Fibroblast of villous mesenchyme (primary cell): ENCODE measurements around the gene FCHSD2. TPM values are rescaled to one million over a fixed set of nuclear protein-coding genes. Genes with fewer than 3 reads are reported as not detected.

Experiments
- DNase-seq: peaks from one replicate; pipeline ENCODE4 v3.0.0-alpha.2; 2010; ENCODE audit warnings: low read depth
- H3K4me3 ChIP-seq: 2 replicates; pipeline ENCODE4 v1.5.1; 2011; ENCODE audit warnings: low read depth, mild to moderate bottlenecking, low read length
- CTCF ChIP-seq: IDR thresholded peaks from 2 replicates; pipeline ENCODE4 v1.5.1; 2012; ENCODE audit warnings: low read depth, mild to moderate bottlenecking, low read length; ENCODE audit not compliant: insufficient read depth
- total RNA-seq: library from RNA; depleted of rRNA; stranded (reverse); fragments of >200 nt; gene quantifications from 2 replicates; pipeline ENCODE4 v1.2.3, GENCODE V29; 2012

The FCHSD2 gene
- total RNA-seq, 1 donor = 11.2 TPM

DNA sequence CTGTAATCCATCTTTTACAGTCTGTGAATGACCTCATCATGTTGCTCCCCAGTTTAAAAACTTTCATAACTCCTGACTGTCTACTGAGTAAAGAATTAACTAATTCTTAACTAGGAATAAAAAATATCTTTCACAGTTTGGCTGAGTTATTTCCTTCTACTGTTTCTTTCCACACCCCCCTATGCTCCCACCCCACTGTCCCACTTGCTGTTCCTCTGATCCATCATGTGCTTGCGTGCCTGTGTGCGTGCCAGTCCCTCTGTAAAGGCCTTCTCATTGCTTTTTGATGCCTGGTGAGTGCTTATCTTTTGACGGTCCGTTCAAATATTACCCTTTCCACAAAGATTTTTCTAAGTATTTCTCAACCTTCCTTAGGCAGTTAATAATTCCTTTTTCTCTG lies 272.3 kb downstream of the FCHSD2 start:
- H3K4me3 ChIP-seq = no peak overlapping the region
- no peak for DNase-seq
- TF ChIP-seq CTCF = no peak

- no peak for DNase-seq
- no peak overlapping the region for H3K4me3 ChIP-seq
- TF ChIP-seq CTCF = no peak
Measured at GRCh38 chr11:72867970-72868369, 274.1 kb downstream of the FCHSD2 start.

DNA sequence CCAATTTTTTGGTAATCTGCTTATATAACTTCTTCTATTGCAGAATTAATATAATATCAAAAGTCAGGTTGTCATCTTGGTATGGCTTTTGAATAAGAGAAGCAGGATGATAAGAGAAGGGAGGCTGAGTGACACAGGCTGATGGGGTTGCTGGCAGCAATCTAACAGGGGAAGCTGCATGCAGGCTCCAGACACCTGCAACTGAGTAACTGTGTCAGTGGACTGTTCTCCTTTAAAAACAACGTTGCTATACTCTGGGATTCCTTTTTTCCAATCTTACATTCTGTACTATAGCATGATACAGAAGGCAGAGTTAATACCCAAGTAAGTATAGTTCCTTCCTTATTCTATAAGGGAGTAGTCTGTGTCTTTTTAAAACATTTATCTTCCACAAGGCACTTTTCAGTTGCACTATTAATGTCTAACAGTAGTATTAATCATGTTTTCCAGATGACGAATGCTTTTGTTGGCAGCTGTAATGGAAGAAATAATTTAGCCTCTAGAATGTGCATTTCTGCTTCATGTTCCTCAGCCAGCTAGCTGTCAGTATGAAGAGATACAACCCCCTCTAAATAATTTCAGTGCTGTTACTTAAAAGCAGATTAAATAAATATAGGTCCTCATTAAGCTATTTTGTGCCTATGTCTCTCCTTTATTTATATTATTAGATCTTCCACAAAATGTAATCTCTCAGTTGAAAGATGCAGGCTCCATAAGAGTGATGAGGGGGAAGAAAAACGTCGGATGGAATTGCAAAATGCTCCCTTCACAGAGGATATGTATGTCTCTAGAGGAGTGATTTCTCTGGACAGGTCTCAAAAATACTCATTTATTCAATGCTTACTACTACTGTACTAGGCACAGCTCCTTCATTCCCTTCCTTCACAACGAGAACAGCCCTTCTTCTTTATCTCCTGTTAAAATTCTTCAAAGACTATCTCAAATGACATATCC lies 277.1 kb downstream of the FCHSD2 start:
- TF ChIP-seq CTCF = no peak
- H3K4me3 ChIP-seq = no peak overlapping the region
- DNase-seq = peak; percentile 38

- H3K4me3 ChIP-seq = no peak overlapping the region
- DNase-seq = no peak
- TF ChIP-seq CTCF = no peak
Measured at GRCh38 chr11:72863916-72864315, 278.2 kb downstream of the FCHSD2 start.

- DNase-seq = no peak
- TF ChIP-seq CTCF = no peak
- H3K4me3 ChIP-seq = no peak overlapping the region
Measured at GRCh38 chr11:72863091-72863490, 279.0 kb downstream of the FCHSD2 start.

DNA sequence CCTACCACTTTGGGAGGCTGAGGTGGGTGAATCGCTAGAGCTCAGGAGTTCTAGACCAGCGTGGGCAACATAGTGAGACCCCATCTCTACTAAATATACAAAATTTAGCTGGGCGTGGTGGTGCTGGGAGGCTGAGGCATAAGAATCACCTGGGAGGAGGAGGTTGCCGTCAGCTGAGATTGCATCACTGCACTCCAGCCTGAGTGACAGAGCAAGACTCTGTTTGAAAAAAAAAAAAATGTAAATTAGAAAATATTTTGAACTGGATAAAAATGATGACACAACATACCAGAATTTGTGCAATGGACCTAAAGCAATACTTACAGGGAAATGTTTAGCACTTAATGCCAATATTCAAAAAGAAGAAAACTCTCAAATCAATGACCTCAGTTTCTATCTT lies 281.5 kb downstream of the FCHSD2 start:
- no peak for DNase-seq

More for the DNA sequence above, 281.5 kb downstream of the FCHSD2 start:
- TF ChIP-seq CTCF = no peak
- H3K4me3 ChIP-seq = no peak overlapping the region
